GM19193 (cell line): Measurements from ENCODE around the gene GNAO1.

Experiments used
- POLR2A ChIP-seq: IDR thresholded peaks from 4 replicates; pipeline ENCODE4 v1.6.1; 2011; ENCODE audit not compliant: insufficient read depth, insufficient read length; ENCODE audit errors: extremely low read depth

GNAO1 gene

DNA sequence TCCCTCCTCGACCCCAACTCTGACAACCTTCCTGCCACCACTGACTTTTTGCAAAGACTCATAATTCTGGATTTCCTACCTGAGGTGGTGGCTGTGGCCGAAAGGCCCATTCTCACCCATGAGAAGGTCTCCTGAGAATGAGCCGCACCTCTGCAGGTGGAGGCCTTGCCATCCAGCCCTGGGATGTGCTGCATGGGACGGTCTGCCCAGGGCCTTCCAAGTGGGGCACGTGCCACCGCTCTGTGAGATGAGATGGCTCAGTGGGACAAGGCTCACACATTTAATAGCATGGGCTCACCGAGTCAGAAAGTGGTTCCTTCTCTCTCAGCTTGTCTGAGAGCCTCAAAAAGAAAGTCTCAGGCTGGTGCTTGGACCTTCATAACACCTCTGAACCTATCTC is 121.3 kb downstream of the GNAO1 start:
- no peak for TF ChIP-seq POLR2A

- TF ChIP-seq POLR2A = no peak
Observed at GRCh38 chr16:56314244-56314850, 123.1 kb downstream of the GNAO1 start.

DNA sequence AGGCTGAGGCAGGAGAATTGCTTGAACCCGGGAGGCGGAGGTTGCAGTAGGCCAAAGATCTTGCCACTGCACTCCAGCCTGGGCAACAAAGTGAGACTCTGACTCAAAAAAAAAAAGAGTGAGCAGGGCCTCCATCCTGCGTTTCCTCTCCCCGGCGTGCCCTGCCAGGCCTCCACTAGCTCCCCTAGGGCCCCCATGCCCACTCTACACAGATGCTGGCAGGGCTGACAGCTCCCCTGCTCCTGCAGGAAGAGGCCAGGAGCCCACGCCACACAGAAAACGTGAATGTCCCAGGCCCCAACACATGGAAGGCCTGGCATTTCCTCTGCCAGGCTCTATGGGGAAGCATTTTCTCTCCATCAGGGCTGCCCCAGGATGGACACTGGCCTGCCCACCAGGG is 124.7 kb downstream of the GNAO1 start:
- no peak for TF ChIP-seq POLR2A

GRCh38 chr16:56316545-56316944 is 125.3 kb downstream of the GNAO1 start:
- no peak for TF ChIP-seq POLR2A

DNA sequence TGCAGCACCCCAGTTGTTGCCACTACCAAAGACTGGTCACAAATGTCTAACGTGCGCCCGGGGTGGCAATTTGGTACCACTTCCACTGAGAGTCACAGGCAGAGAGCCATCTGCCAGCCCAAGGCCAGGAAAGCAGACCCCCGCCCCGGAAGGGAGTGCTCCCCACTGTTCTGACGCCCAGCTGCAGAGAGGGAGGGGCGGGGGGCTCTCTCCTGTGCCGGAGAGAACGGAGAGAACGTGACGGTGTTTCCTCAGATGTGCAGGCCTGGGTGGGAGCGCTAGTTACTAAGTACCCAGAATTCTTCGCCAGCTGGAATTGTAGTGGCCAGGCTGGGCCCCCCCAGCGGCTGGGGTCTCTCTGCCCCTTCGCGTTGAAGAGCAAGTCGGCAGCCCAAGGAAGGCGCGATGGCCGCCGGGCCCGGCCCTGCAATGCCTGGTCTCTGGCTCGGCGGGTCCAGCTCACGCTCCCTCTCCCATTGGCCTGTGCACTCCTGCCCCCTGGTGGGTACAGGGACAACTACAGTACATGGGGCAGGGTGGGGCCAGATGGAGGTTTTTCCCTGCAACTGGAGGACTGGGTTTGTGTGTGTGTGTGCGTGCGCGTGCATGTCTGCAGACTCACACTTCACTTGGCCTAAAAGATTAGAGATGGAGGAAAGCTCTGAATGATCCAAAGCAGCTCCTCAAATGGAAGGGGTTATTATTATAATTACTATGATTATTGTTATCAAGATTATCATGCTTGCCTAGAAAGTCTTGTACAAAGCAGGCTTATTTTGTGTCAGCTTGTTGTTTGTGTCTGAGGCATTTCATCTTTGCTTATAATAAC is 126.9 kb downstream of the GNAO1 start:
- TF ChIP-seq POLR2A = no peak

- no peak for TF ChIP-seq POLR2A
Observed at GRCh38 chr16:56318827-56319140, 127.5 kb downstream of the GNAO1 start.

- no peak for TF ChIP-seq POLR2A
Observed at GRCh38 chr16:56319376-56319775, 128.1 kb downstream of the GNAO1 start.

- TF ChIP-seq POLR2A = no peak
Observed at GRCh38 chr16:56320056-56320455, 128.8 kb downstream of the GNAO1 start.

DNA sequence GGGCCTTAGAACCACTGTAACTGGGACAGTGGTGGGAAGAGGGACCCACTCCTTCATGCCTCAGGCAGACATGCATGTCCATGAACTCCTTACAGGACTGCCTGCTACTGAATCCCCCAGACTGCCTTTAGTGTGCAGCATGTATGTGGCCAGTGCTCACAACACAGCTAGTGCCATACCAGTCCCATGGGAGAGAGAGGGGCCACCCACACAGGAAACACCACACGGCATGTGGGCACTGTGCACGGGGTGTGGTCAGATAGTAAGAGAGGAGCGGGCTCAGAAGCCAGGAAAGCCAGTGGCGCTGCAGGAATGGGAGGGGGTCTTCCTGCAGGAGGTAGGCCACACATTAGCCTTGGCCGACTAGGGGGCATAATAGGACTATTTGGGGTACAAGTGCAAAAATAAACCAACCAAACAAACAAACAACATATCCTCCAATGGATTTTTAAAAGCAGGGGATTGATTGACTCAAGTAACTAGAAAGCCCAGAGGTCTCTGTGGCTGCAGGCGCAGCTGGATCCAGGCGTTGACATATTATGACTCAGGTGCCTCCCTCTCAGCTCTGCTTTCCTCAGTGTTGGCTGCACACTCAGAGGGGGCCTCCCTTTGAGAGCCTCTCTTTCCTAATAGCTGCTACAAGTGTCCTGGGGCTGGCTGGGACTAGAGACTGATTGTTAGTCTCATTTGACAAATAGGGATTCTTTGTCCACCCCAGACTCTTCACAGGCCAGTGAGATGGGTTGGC is 129.7 kb downstream of the GNAO1 start:
- no peak for TF ChIP-seq POLR2A

DNA sequence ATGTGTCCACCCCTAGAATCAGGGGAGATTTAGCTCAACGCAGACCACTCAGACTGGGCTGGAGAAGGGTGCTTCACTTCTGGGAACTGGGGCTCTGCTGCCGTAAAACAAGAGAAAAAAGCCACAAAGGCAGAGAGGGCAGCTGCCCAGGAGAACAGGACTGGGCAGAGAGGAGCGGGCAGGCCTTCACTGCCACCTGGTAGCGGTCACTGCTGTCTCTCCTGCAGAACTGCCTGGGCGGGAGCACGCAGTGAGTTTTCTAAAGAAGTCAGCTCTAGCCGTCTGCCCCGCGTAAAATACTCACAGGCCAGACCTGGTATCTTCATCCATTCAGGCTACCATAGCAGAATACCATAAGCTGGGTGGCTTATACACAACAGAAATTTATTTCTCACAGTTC is 130.3 kb downstream of the GNAO1 start:
- TF ChIP-seq POLR2A = no peak

- TF ChIP-seq POLR2A = no peak
Observed at GRCh38 chr16:56324406-56324805, 133.1 kb downstream of the GNAO1 start.

DNA sequence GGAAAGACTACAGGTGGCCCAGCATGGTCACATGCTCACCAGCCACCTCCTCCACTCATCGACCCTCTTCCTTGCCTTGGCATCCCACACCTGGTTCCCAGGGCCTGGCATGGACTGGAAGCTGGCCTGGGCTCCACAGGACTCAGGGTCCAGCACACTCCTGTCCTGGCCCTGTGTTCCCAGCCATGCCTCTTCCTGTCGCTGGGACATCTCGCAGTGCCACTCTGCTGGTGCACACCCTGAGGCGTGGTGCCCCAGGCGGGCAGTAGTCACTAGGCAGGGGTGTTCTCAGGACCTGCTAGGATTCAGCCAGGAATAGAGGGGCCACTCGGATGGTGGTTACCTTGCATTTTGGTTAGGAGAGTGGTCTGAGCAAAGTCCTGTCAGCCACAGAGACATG is 134.7 kb downstream of the GNAO1 start:
- no peak for TF ChIP-seq POLR2A

GRCh38 chr16:56327071-56327928 is 136.0 kb downstream of the GNAO1 start:
- no peak for TF ChIP-seq POLR2A

GRCh38 chr16:56327929-56328258 is 136.6 kb downstream of the GNAO1 start:
- TF ChIP-seq POLR2A = no peak
